T-cell (primary cell): Measurements from ENCODE around the gene SLC30A3. TPM values are rescaled to one million over a fixed set of nuclear protein-coding genes. Genes with fewer than 3 reads are reported as not detected.

ENCODE experiments used
- ATAC-seq, 4 experiments: fragments of 200-7000 bp in 3 of 4; fragments of 150-1000 bp in 1 of 4; cut with Tn5 transposase; replicated peaks in 1 of 4; 1 replicate in 3 of 4; 2 replicates in 1 of 4; pipeline ENCODE4 v1.10.0; 2021; ENCODE audit warnings: moderate library complexity in 3 of 4, mild to moderate bottlenecking in 2 of 4, moderate number of reproducible peaks in 1 of 4
- CTCF ChIA-PET, 2 donors: fragments of 300-600 bp; sonication (Branson Sonifier 250); formaldehyde crosslinking; loops; one replicate each; lab custom pipeline; 2022; ENCODE audit warnings: antibody characterized with exemption in 2 of 2; lab: Charles Lee
- POLR2A ChIA-PET, 2 donors: fragments of 300-600 bp; sonication (Branson Sonifier 250); formaldehyde crosslinking; loops; one replicate each; lab custom pipeline; 2022; ENCODE audit warnings: antibody characterized with exemption in 2 of 2; lab: Charles Lee
- DNase-seq, 35 experiments: peaks; one replicate each; pipeline versions ENCODE4 v3.0.0 to v3.0.0-alpha.2; 2013 to 2023
- H3K27ac ChIP-seq: one replicate; pipeline ENCODE4 v1.5.1; 2013; ENCODE audit warnings: low read length
- H3K27me3 ChIP-seq, 2 experiments: replicated peaks in 1 of 2; 1 replicate in 1 of 2; 2 replicates in 1 of 2; pipeline versions ENCODE4 v1.6.1 to v1.7.0; 2013; ENCODE audit warnings: low read length in 1 of 2, mixed read lengths in 1 of 2; ENCODE audit not compliant: control insufficient read depth in 2 of 2, insufficient read depth in 2 of 2; ENCODE audit errors: extremely low read depth in 1 of 2
- H3K36me3 ChIP-seq, 2 donors: 1 replicate in 1 of 2; 2 replicates in 1 of 2; pipeline versions ENCODE4 v1.6.1 to v1.7.0; 2013; ENCODE audit warnings: low read length in 1 of 2; ENCODE audit not compliant: control insufficient read depth in 2 of 2, insufficient read depth in 1 of 2; ENCODE audit errors: extremely low read depth in 1 of 2
- H3K4me1 ChIP-seq, 2 experiments: 1 replicate in 1 of 2; 2 replicates in 1 of 2; pipeline versions ENCODE4 v1.6.1 to v1.7.0; 2013; ENCODE audit warnings: low read length in 2 of 2, mixed read lengths in 1 of 2; ENCODE audit not compliant: insufficient read depth in 2 of 2, control insufficient read depth in 1 of 2; ENCODE audit errors: extremely low read depth in 1 of 2
- H3K4me3 ChIP-seq, 2 donors: 1 replicate in 1 of 2; 2 replicates in 1 of 2; pipeline versions ENCODE4 v1.5.1 to v1.7.0; 2013; ENCODE audit warnings: mild to moderate bottlenecking in 2 of 2, low read length in 1 of 2, moderate library complexity in 1 of 2; ENCODE audit not compliant: control insufficient read depth in 1 of 2; ENCODE audit errors: extremely low read depth in 1 of 2
- H3K9me3 ChIP-seq: 2 replicates; pipeline ENCODE4 v1.7.0; 2013
- H3K27ac Mint-ChIP-seq, 2 donors: one replicate each; pipeline ENCODE4 v1.8.0; 2020 to 2021; ENCODE audit warnings: mild to moderate bottlenecking in 2 of 2, mixed read lengths in 2 of 2
- H3K27me3 Mint-ChIP-seq, 2 donors: one replicate each; pipeline ENCODE4 v1.8.0; 2021 to 2022; ENCODE audit warnings: mixed read lengths in 2 of 2
- H3K36me3 Mint-ChIP-seq: one replicate; pipeline ENCODE4 v1.8.0; 2021; ENCODE audit warnings: mixed read lengths
- H3K4me1 Mint-ChIP-seq, 3 donors: one replicate each; pipeline ENCODE4 v1.8.0; 2020 to 2022; ENCODE audit warnings: mixed read lengths in 3 of 3, mild to moderate bottlenecking in 1 of 3
- H3K4me3 Mint-ChIP-seq, 3 donors: one replicate each; pipeline ENCODE4 v1.8.0; 2020 to 2022; ENCODE audit warnings: mild to moderate bottlenecking in 3 of 3, mixed read lengths in 3 of 3, moderate library complexity in 3 of 3
- H3K9me3 Mint-ChIP-seq, 3 donors: one replicate each; pipeline ENCODE4 v1.8.0; 2020 to 2022; ENCODE audit warnings: mixed read lengths in 3 of 3
- WGBS: methylation state at CpG from one replicate; pipeline ENCODE4 v1.1.5; 2013; ENCODE audit warnings: missing lambda C conversion rate; ENCODE audit not compliant: insufficient coverage; 5-methylcytosine and 5-hydroxymethylcytosine counted together
- total RNA-seq, 35 experiments: library from RNA in 6 of 35; stranded (reverse) in 6 of 35; fragments of 120-200 nt in 1 of 35; gene quantifications; one replicate each; pipeline versions ENCODE4 v1.2.1 to v1.2.4 and lab custom pipeline; 2013 to 2026

The SLC30A3 gene
- total RNA-seq, 5 donors from 2014 or later (not counting 1 experiment from before 2014, with no cell fraction given) = 0.06 to 0.26 TPM; not detected in 3

DNA sequence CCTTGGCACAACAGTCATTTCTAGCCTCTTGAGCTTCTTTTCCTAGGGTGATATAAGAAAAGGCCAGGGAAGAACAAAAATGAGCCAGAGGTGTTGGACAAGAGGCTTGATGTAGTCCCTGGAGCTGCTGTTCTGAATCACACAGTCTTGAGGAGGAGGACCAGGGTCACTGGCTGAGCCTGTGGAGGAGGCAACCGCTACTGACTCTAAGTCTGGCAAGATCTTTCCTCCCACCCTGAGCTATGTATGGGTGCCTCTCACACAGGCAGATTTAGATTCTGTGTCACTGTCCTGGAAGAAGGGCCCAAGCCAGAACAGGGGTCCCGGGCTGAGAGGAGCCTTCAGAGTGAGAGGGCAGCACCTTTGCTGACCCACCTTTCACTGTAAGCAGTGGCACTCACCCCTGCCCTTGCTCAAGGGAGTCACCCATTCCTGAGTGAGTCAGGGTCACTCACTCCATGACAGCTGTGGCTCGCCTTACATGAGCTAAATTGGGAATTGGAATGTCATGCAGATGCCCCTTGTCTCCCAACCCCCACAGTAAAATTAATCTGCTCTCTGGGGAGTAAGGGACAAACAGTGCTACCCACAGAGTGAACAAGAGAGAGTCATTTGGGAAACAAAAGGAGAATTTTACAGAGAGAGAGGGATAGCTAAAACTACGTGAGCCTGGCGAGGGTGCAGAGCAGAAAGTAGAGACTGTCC, 19.2 kb upstream of the SLC30A3 start, which contains the start of gene TRIM54:
Gene TRIM54, plus strand, starts transcription at position 575 of the 705 bp plus-strand sequence. CDS start 303 bp downstream, outside the sequence.
- POLR2A ChIA-PET = no interaction called here
- DNase-seq (no peak), ATAC-seq (no peak)
- Histone ChIP-seq H3K36me3 (no peaks in the 10 kb centered on the region), H3K27ac (no peak within 1 kb of the TSS), H3K27me3 (peaks cover 2 to 30% of the 10 kb centered on the region in 2 experiments), H3K4me1 (peaks cover 0 to 2% of the 10 kb centered on the region in 2 experiments), H3K9me3 (no peaks in the 10 kb centered on the region), H3K4me3 (no peak within 1 kb of the TSS)
- H3K27ac Mint-ChIP-seq = no peak within 1 kb of the TSS
- no peaks in the 10 kb centered on the region for H3K9me3 Mint-ChIP-seq
- H3K27me3 Mint-ChIP-seq = peaks cover 25 to 37% of the 10 kb centered on the region in 2 donors
- WGBS = 81% methylated on average over 4 of the region's 5 CpGs
- CTCF ChIA-PET = interaction anchor here (0.6 to 1.0 kb wide), 2 partner anchors 11 to 320 kb away, joined by 3 read pairs; no protein-coding TSS in a partner anchor
- no peak within 1 kb of the TSS for H3K4me3 Mint-ChIP-seq
- no peaks in the 10 kb centered on the region for H3K36me3 Mint-ChIP-seq
- H3K4me1 Mint-ChIP-seq = peaks cover 2 to 6% (median 2%) of the 10 kb centered on the region in 3 donors

DNA sequence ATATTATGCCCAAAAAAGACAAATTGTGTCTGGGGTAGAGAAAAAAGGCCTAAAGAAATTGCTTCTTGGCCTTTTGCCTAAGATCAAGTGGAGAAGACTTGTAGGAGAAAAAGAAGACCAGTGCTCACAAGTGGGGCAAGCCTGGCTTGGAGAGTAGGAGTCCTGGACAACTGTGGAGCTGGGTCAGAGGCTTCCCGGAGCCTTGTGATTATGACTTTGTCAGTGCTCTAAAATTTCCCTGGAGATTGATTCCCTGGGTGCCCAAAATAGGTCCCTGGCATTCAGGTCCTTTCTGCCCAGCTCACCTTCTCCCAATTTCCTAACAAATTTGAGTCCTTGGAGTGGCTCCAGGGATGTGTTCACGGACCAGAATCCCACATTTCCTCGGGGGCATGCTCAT, 18.6 kb upstream of the SLC30A3 start:
- Histone ChIP-seq H3K27ac (no peak overlapping the region), H3K9me3 (no peaks in the 10 kb centered on the region), H3K27me3 (peaks cover 2 to 30% of the 10 kb centered on the region in 2 experiments), H3K4me3 (no peak overlapping the region), H3K36me3 (no peaks in the 10 kb centered on the region), H3K4me1 (peaks cover 0 to 2% of the 10 kb centered on the region in 2 experiments)
- H3K27ac Mint-ChIP-seq = no peak overlapping the region
- peaks cover 27 to 36% of the 10 kb centered on the region in 2 donors for H3K27me3 Mint-ChIP-seq
- CTCF ChIA-PET = interaction anchor here in 1 of 2 donors (0.6 kb wide), 1 partner anchor 19 kb away, joined by 6 read pairs; no protein-coding TSS in a partner anchor
- ATAC-seq (no peak), DNase-seq (no peak)
- POLR2A ChIA-PET = no interaction called here
- peaks cover 2 to 6% (median 2%) of the 10 kb centered on the region in 3 donors for H3K4me1 Mint-ChIP-seq
- H3K4me3 Mint-ChIP-seq = no peak overlapping the region
- 50% methylated on average over 2 of the region's 3 CpGs for WGBS
- no peaks in the 10 kb centered on the region for H3K9me3 Mint-ChIP-seq
- H3K36me3 Mint-ChIP-seq = no peaks in the 10 kb centered on the region

DNA sequence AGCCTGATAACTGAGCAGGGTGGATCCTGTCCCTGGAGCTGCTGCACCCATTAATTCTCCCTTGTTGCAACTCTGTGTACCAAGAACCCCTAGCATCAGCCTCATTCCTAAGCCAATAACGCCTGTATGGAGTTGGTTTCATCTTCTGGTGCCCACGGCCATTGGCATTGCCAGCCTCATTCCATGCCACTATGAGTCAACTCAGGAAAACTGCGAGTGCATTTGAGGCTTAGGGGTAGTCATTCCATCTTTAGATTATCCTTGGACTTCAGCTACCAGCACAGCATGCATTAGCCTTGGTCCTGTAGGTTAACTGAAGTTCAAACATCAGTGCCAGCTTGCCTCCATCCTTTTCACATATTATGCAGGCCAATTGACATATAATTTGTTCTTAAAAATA, 18.0 kb upstream of the SLC30A3 start:
- H3K4me3 ChIP-seq = no peak overlapping the region
- peaks cover 0 to 2% of the 10 kb centered on the region in 2 experiments for H3K4me1 ChIP-seq
- POLR2A ChIA-PET = no interaction called here
- no peaks in the 10 kb centered on the region for H3K9me3 Mint-ChIP-seq
- H3K27me3 ChIP-seq = peaks cover 2 to 30% of the 10 kb centered on the region in 2 experiments
- H3K36me3 ChIP-seq = no peaks in the 10 kb centered on the region
- H3K9me3 ChIP-seq = no peaks in the 10 kb centered on the region
- no peak for DNase-seq
- no peaks in the 10 kb centered on the region for H3K36me3 Mint-ChIP-seq
- peaks cover 29 to 35% of the 10 kb centered on the region in 2 donors for H3K27me3 Mint-ChIP-seq
- 66% methylated on average over 2 of the region's 3 CpGs for WGBS
- H3K4me1 Mint-ChIP-seq = peaks cover 2 to 6% (median 2%) of the 10 kb centered on the region in 3 donors
- H3K27ac ChIP-seq = no peak overlapping the region
- CTCF ChIA-PET = interaction anchor here (0.6 to 1.6 kb wide), 4 partner anchors 19 to 191 kb away, joined by 3 to 8 read pairs (median 4); no protein-coding TSS in a partner anchor
- H3K4me3 Mint-ChIP-seq = no peak overlapping the region
- no peak overlapping the region for H3K27ac Mint-ChIP-seq
- no peak for ATAC-seq

DNA sequence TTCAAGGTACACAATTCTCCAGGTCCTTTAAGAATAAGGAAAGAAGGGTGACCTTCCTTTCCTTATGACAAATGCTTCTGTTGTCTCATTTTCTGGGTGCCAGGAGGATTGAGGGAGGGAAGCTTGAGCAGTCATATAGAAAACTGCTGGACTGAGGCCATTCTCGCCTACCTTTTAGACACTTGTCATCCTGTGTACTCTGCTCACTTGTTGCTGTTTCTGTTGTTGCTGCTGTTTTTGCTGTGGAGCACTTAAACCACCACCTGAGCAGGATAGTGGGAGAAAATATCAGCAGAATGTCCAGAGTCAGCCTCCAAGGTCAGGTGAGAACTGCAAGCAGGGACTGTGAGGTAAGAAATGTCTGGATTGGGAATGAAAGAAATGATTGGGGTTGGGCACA, 15.2 kb upstream of the SLC30A3 start:
- peaks cover 29 to 40% of the 10 kb centered on the region in 2 donors for H3K27me3 Mint-ChIP-seq
- no peak for ATAC-seq

DNA sequence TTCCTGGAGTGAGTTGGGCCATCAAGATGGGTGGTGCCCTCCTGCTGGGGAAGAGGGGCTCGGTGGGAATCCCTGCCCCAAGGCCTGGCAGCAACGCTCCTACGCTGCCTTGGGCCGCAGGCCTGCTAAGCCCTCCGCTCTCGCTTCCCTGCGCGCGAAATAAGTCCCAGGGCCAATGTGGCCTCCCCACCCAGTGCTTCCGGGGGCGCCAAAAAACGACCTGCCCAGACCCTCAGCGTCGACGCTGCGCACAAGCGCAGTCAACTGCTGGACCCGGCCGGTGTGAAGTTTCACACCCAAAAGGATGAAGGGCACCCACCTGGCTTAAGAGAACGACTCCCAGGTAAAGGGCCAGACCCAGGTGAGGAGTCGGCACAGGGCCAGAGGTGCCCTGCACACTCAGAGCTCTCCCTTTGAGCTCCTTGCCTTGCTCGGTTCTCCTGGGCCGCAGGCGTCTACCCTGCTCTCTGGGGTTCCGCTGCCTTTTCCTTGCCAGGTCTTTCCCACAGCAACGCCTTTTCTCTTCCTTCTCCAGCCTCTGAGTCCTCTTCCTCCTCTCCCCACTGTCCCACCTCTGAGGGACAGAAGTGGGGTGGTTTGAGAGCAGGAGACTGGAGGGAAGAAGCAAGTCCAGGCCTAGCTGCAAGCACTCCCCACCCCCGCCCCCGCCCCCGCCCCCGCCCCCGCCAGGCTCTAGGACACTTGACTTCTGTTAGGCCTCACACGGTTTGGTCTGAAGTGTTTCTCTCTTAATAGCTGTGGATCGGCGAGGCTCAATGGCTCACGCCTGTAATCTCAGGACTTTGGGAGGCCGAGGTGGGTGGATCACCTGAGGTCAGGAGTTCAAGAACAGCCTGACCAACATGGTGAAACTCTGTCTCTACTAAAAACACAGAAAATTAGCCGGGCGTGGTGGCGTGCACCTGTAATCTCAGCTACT, 12.6 kb upstream of the SLC30A3 start, which contains the start of gene DNAJC5G:
Gene DNAJC5G, plus strand, starts transcription at position 223 of the 940 bp plus-strand sequence. CDS start 1,296 bp downstream, outside the sequence.
- ChIA-PET CTCF (no interaction called here), POLR2A (interaction anchor here in 1 of 2 donors (0.7 kb wide), 1 partner anchor 27 kb away, joined by 3 read pairs; no protein-coding TSS in a partner anchor)
- Mint-ChIP-seq H3K4me1 (peaks cover 2 to 6% (median 2%) of the 10 kb centered on the region in 3 donors), H3K27ac (no peak within 1 kb of the TSS), H3K9me3 (no peaks in the 10 kb centered on the region), H3K27me3 (peaks cover 15 to 20% of the 10 kb centered on the region in 2 donors), H3K4me3 (no peak within 1 kb of the TSS), H3K36me3 (no peaks in the 10 kb centered on the region)
- no peak within 1 kb of the TSS for H3K27ac ChIP-seq
- H3K36me3 ChIP-seq = no peaks in the 10 kb centered on the region
- H3K4me3 ChIP-seq = no peak within 1 kb of the TSS
- no peak for ATAC-seq
- DNase-seq = no peak
- 86% methylated on average over 20 of the region's 39 CpGs for WGBS
- no peaks in the 10 kb centered on the region for H3K9me3 ChIP-seq
- H3K4me1 ChIP-seq = peaks cover 0 to 2% of the 10 kb centered on the region in 2 experiments
- H3K27me3 ChIP-seq = peaks cover 1 to 14% of the 10 kb centered on the region in 2 experiments

More for the DNA sequence above, 15.2 kb upstream of the SLC30A3 start:
- DNase-seq = no peak
- WGBS = no CpG with 5 or more reads among the region's 1 CpG
- Histone ChIP-seq H3K36me3 (no peaks in the 10 kb centered on the region), H3K4me3 (no peak overlapping the region), H3K9me3 (no peaks in the 10 kb centered on the region), H3K4me1 (peaks cover 0 to 2% of the 10 kb centered on the region in 2 experiments), H3K27me3 (peaks cover 2 to 31% of the 10 kb centered on the region in 2 experiments), H3K27ac (no peak overlapping the region)
- H3K4me1 Mint-ChIP-seq = peaks cover 2 to 6% (median 2%) of the 10 kb centered on the region in 3 donors
- CTCF ChIA-PET = interaction anchor here (1.0 to 2.9 kb wide), 2 partner anchors 169 to 317 kb away, joined by 4 to 40 read pairs; no protein-coding TSS in a partner anchor
- no peaks in the 10 kb centered on the region for H3K9me3 Mint-ChIP-seq
- H3K4me3 Mint-ChIP-seq = no peak overlapping the region
- H3K27ac Mint-ChIP-seq = no peak overlapping the region
- no peaks in the 10 kb centered on the region for H3K36me3 Mint-ChIP-seq
- POLR2A ChIA-PET = interaction anchor here in 1 of 2 donors (0.7 kb wide), 1 partner anchor 185 kb away, joined by 11 read pairs; no protein-coding TSS in a partner anchor
